ENCODE data around the gene LUZP2. TPM values are rescaled to one million over a fixed set of nuclear protein-coding genes. Genes with fewer than 3 reads are reported as not detected.

Gene LUZP2
- total RNA-seq, 1 experiment from 2014 or later, result 3.8 TPM

DNA sequence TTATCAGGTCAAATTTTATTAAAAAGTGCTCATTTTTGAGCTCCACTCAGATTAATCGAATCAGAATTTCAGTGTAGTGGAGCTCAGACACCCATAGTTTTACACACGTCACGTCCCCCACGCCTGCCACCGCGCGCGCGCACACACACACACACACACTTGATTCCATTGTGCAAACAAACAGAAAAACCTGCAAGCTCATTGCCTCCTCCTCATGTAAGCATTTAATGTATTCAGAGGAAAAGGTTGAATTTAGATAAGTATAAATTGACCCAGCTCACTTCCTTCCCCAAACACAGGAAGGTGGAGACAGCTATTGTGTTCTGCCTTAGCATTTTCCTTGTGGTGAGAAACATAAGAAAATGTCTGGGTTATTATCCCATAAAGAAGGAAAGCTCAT is 336.7 kb downstream of the LUZP2 start:
- TF ChIP-seq ELF4 (CRISPR knock-in tag; IDR thresholded peaks at IDR 0.05; ENCODE audit: low read depth), result no peak
- TF ChIP-seq FOXJ3 (CRISPR knock-in tag; IDR thresholded peaks at IDR 0.05; ENCODE audit: borderline replicate concordance), result no peak
- TF ChIP-seq OVOL2 (CRISPR knock-in tag; IDR thresholded peaks at IDR 0.05; ENCODE audit: borderline replicate concordance), result no peak
- TF ChIP-seq, protein P1, sequence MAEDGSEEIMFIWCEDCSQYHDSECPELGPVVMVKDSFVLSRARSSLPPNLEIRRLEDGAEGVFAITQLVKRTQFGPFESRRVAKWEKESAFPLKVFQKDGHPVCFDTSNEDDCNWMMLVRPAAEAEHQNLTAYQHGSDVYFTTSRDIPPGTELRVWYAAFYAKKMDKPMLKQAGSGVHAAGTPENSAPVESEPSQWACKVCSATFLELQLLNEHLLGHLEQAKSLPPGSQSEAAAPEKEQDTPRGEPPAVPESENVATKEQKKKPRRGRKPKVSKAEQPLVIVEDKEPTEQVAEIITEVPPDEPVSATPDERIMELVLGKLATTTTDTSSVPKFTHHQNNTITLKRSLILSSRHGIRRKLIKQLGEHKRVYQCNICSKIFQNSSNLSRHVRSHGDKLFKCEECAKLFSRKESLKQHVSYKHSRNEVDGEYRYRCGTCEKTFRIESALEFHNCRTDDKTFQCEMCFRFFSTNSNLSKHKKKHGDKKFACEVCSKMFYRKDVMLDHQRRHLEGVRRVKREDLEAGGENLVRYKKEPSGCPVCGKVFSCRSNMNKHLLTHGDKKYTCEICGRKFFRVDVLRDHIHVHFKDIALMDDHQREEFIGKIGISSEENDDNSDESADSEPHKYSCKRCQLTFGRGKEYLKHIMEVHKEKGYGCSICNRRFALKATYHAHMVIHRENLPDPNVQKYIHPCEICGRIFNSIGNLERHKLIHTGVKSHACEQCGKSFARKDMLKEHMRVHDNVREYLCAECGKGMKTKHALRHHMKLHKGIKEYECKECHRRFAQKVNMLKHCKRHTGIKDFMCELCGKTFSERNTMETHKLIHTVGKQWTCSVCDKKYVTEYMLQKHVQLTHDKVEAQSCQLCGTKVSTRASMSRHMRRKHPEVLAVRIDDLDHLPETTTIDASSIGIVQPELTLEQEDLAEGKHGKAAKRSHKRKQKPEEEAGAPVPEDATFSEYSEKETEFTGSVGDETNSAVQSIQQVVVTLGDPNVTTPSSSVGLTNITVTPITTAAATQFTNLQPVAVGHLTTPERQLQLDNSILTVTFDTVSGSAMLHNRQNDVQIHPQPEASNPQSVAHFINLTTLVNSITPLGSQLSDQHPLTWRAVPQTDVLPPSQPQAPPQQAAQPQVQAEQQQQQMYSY (CRISPR knock-in tag; IDR thresholded peaks at IDR 0.05), result no peak
- TF ChIP-seq, protein P2, sequence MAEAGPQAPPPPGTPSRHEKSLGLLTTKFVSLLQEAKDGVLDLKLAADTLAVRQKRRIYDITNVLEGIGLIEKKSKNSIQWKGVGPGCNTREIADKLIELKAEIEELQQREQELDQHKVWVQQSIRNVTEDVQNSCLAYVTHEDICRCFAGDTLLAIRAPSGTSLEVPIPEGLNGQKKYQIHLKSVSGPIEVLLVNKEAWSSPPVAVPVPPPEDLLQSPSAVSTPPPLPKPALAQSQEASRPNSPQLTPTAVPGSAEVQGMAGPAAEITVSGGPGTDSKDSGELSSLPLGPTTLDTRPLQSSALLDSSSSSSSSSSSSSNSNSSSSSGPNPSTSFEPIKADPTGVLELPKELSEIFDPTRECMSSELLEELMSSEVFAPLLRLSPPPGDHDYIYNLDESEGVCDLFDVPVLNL (CRISPR knock-in tag; IDR thresholded peaks at IDR 0.05; ENCODE audit: borderline replicate concordance, low read depth), result no peak
- TF ChIP-seq RELA (CRISPR knock-in tag; IDR thresholded peaks at IDR 0.05; ENCODE audit: borderline replicate concordance), result no peak
- no peak for ATAC-seq
- no peaks in the 10 kb centered on the region for H3K27me3 Mint-ChIP-seq (ENCODE audit: low read depth)
- CTCF ChIA-PET, result no interaction called here
- peaks cover 6% of the 10 kb centered on the region for H3K4me1 Mint-ChIP-seq
- H3K27ac Mint-ChIP-seq, result no peak overlapping the region
- H3K9me3 Mint-ChIP-seq, result no peaks in the 10 kb centered on the region
- no peak overlapping the region for H3K4me3 Mint-ChIP-seq
- POLR2A ChIA-PET, result interaction anchor here (0.5 kb wide), 1 partner anchor 409 kb away, joined by 3 read pairs; no protein-coding TSS in a partner anchor
- DNase-seq (ENCODE audit: low spot score), result no peak
- H3K36me3 Mint-ChIP-seq, result no peaks in the 10 kb centered on the region

DNA sequence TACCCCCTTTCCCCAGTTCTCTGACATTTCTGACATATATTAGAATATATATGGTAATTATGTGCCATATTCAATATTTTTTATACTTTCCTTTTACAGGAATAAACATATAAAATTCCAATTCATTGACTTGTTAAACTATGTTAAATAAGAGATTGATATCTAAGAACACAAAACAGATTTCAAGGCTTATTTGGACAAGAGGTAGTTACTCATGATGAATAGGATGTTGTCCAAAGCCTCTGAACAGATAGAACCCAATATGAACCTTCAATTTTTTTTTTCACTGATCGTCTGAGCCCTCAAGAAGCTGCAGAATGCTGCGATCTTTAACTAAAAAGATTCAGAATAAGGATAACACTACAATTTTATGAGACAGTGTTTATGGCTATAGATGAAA is 340.3 kb downstream of the LUZP2 start:
- H3K4me1 Mint-ChIP-seq, result no peaks in the 10 kb centered on the region
- no peak for DNase-seq (ENCODE audit: low spot score)
- no peaks in the 10 kb centered on the region for H3K36me3 Mint-ChIP-seq
- H3K27me3 Mint-ChIP-seq (ENCODE audit: low read depth), result no peaks in the 10 kb centered on the region
- POLR2A ChIA-PET, result no interaction called here
- H3K4me3 Mint-ChIP-seq, result no peak overlapping the region
- no peak for ATAC-seq
- no peak overlapping the region for H3K27ac Mint-ChIP-seq
- no peaks in the 10 kb centered on the region for H3K9me3 Mint-ChIP-seq
- CTCF ChIA-PET, result no interaction called here
- TF ChIP-seq ZBTB21 (CRISPR knock-in tag; IDR thresholded peaks at IDR 0.05; ENCODE audit: borderline replicate concordance), result no peak
- TF ChIP-seq, protein P3, sequence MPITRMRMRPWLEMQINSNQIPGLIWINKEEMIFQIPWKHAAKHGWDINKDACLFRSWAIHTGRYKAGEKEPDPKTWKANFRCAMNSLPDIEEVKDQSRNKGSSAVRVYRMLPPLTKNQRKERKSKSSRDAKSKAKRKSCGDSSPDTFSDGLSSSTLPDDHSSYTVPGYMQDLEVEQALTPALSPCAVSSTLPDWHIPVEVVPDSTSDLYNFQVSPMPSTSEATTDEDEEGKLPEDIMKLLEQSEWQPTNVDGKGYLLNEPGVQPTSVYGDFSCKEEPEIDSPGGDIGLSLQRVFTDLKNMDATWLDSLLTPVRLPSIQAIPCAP (CRISPR knock-in tag; IDR thresholded peaks at IDR 0.05), result no peak
- TF ChIP-seq, protein P4, sequence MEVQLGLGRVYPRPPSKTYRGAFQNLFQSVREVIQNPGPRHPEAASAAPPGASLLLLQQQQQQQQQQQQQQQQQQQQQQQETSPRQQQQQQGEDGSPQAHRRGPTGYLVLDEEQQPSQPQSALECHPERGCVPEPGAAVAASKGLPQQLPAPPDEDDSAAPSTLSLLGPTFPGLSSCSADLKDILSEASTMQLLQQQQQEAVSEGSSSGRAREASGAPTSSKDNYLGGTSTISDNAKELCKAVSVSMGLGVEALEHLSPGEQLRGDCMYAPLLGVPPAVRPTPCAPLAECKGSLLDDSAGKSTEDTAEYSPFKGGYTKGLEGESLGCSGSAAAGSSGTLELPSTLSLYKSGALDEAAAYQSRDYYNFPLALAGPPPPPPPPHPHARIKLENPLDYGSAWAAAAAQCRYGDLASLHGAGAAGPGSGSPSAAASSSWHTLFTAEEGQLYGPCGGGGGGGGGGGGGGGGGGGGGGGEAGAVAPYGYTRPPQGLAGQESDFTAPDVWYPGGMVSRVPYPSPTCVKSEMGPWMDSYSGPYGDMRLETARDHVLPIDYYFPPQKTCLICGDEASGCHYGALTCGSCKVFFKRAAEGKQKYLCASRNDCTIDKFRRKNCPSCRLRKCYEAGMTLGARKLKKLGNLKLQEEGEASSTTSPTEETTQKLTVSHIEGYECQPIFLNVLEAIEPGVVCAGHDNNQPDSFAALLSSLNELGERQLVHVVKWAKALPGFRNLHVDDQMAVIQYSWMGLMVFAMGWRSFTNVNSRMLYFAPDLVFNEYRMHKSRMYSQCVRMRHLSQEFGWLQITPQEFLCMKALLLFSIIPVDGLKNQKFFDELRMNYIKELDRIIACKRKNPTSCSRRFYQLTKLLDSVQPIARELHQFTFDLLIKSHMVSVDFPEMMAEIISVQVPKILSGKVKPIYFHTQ (CRISPR knock-in tag; IDR thresholded peaks at IDR 0.05), result no peak
- TF ChIP-seq, protein P5, sequence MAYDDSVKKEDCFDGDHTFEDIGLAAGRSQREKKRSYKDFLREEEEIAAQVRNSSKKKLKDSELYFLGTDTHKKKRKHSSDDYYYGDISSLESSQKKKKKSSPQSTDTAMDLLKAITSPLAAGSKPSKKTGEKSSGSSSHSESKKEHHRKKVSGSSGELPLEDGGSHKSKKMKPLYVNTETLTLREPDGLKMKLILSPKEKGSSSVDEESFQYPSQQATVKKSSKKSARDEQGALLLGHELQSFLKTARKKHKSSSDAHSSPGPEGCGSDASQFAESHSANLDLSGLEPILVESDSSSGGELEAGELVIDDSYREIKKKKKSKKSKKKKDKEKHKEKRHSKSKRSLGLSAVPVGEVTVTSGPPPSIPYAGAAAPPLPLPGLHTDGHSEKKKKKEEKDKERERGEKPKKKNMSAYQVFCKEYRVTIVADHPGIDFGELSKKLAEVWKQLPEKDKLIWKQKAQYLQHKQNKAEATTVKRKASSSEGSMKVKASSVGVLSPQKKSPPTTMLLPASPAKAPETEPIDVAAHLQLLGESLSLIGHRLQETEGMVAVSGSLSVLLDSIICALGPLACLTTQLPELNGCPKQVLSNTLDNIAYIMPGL (CRISPR knock-in tag; IDR thresholded peaks at IDR 0.05), result no peak
- no peak for TF ChIP-seq CREB1 (CRISPR knock-in tag; IDR thresholded peaks at IDR 0.05)
- TF ChIP-seq NR2C2 (CRISPR knock-in tag; IDR thresholded peaks at IDR 0.05), result no peak
- no peak for TF ChIP-seq ELF4 (CRISPR knock-in tag; IDR thresholded peaks at IDR 0.05; ENCODE audit: low read depth)
- no peak for TF ChIP-seq EMX1 (CRISPR knock-in tag; IDR thresholded peaks at IDR 0.05)
- no peak for TF ChIP-seq ZNF232 (CRISPR knock-in tag; IDR thresholded peaks at IDR 0.05)
- no peak for TF ChIP-seq ZNF121 (CRISPR knock-in tag; IDR thresholded peaks at IDR 0.05)
- no peak for TF ChIP-seq RELA (CRISPR knock-in tag; IDR thresholded peaks at IDR 0.05; ENCODE audit: borderline replicate concordance)
- TF ChIP-seq, protein P6, sequence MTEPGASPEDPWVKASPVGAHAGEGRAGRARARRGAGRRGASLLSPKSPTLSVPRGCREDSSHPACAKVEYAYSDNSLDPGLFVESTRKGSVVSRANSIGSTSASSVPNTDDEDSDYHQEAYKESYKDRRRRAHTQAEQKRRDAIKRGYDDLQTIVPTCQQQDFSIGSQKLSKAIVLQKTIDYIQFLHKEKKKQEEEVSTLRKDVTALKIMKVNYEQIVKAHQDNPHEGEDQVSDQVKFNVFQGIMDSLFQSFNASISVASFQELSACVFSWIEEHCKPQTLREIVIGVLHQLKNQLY (CRISPR knock-in tag; IDR thresholded peaks at IDR 0.05), result no peak
